Keratinocyte (primary cell): Measurements from ENCODE around the gene NSMCE1. TPM values are rescaled to one million over a fixed set of nuclear protein-coding genes. Genes with fewer than 3 reads are reported as not detected.

Experiments
- DNase-seq: peaks from one replicate; pipeline ENCODE4 v3.0.0-alpha.2; 2011; ENCODE audit warnings: low read depth, missing footprints, low spot score
- FAIRE-seq: peaks from 2 replicates; lab custom pipeline; 2011; peaks lifted over from hg19 to GRCh38; lab: Jason Lieb, UNC
- H2AFZ ChIP-seq: 2 replicates; pipeline ENCODE4 v1.6.0; 2012; ENCODE audit warnings: low read length, control low read depth, inconsistent platforms; ENCODE audit not compliant: control insufficient read depth
- H3K27ac ChIP-seq: 2 replicates; pipeline ENCODE4 v1.5.1; 2011; ENCODE audit warnings: low read length; ENCODE audit not compliant: control insufficient read depth, insufficient read depth
- H3K27me3 ChIP-seq: 3 replicates; pipeline ENCODE4 v1.6.0; 2011; ENCODE audit warnings: low read length; ENCODE audit not compliant: control insufficient read depth, insufficient read depth; ENCODE audit errors: extremely low read depth
- H3K36me3 ChIP-seq, 2 experiments: 2 replicates in 1 of 2; 3 replicates in 1 of 2; pipeline ENCODE4 v1.5.1; 2011; ENCODE audit warnings: low read length in 2 of 2, mild to moderate bottlenecking in 1 of 2; ENCODE audit not compliant: control insufficient read depth in 2 of 2, insufficient read depth in 2 of 2; ENCODE audit errors: extremely low read depth in 1 of 2
- H3K4me1 ChIP-seq: 3 replicates; pipeline ENCODE4 v1.5.1; 2011; ENCODE audit warnings: low read length; ENCODE audit not compliant: control insufficient read depth, insufficient read depth; ENCODE audit errors: extremely low read depth
- H3K4me2 ChIP-seq: 3 replicates; pipeline ENCODE4 v1.6.0; 2011; ENCODE audit warnings: low read depth, low read length; ENCODE audit not compliant: control insufficient read depth, insufficient read depth; ENCODE audit errors: extremely low read depth
- H3K4me3 ChIP-seq, 3 experiments: fragments of 200-600 bp in 1 of 3; sonication (generic) in 1 of 3; 2 replicates in 2 of 3; 3 replicates in 1 of 3; pipeline ENCODE4 v1.5.1; 2011 to 2016; ENCODE audit warnings: low read length in 3 of 3, mild to moderate bottlenecking in 3 of 3, control low read depth in 2 of 3, inconsistent platforms in 1 of 3, low read depth in 1 of 3, mixed read lengths in 1 of 3, mixed run types in 1 of 3, moderate library complexity in 1 of 3; ENCODE audit not compliant: control insufficient read depth in 2 of 3, insufficient read depth in 2 of 3; ENCODE audit errors: extremely low read depth in 1 of 3
- H3K79me2 ChIP-seq: 2 replicates; pipeline ENCODE4 v1.6.0; 2012; ENCODE audit warnings: low read length; ENCODE audit not compliant: control insufficient read depth, insufficient read depth
- H3K9ac ChIP-seq: 3 replicates; pipeline ENCODE4 v1.6.0; 2011; ENCODE audit warnings: low read length; ENCODE audit not compliant: control insufficient read depth, insufficient read depth; ENCODE audit errors: extremely low read depth
- H3K9me1 ChIP-seq: 3 replicates; pipeline ENCODE4 v1.6.0; 2011; ENCODE audit warnings: low read length; ENCODE audit not compliant: control insufficient read depth, insufficient read depth; ENCODE audit errors: extremely low read depth
- H3K9me3 ChIP-seq: 2 replicates; pipeline ENCODE4 v1.5.1; 2012; ENCODE audit warnings: low read depth, low read length; ENCODE audit not compliant: control insufficient read depth
- H4K20me1 ChIP-seq: 3 replicates; pipeline ENCODE4 v1.6.0; 2011; ENCODE audit warnings: low read length; ENCODE audit not compliant: control insufficient read depth, insufficient read depth; ENCODE audit errors: extremely low read depth
- EZH2 ChIP-seq: IDR thresholded peaks from one replicate; pipeline ENCODE4 v1.6.1; 2012; ENCODE audit warnings: inconsistent platforms, mild to moderate bottlenecking, low read length, moderate library complexity
- dilution Hi-C: fragments of 300-500 bp; cut with MboI; formaldehyde crosslinking; loops from one replicate; pipeline ENCODE4 v1.7.0; 2020; ENCODE audit warnings: low sequenced_read_pairs; ENCODE audit not compliant: extremely low pct_ligation_motif_present
- polyA plus RNA-seq, 5 experiments: library from polyadenylated mRNA; depleted of rRNA in 3 of 5; stranded (reverse) in 3 of 5; stranded (forward) in 1 of 5; unstranded in 1 of 5; fragments of >200 nt; gene quantifications; 1 replicate in 1 of 5; 2 replicates in 3 of 5; 3 replicates in 1 of 5; pipeline versions ENCODE4 v1.2.1 to v1.2.3, GENCODE V29; 2011 to 2012; ENCODE audit warnings: missing spikeins in 2 of 5, low read depth in 1 of 5, low replicate concordance in 1 of 5
- TF ChIP-seq, protein P1 (sequence below), 3 experiments: IDR thresholded peaks in 1 of 3; conservative IDR thresholded peaks in 1 of 3; optimal IDR thresholded peaks in 1 of 3; 2 replicates in 2 of 3; 3 replicates in 1 of 3; pipeline versions ENCODE3 to v1.5.1; 2011; ENCODE audit warnings: low read length in 3 of 3, mild to moderate bottlenecking in 3 of 3, moderate library complexity in 2 of 3, control low read depth in 1 of 3, inconsistent platforms in 1 of 3; ENCODE audit not compliant: insufficient read depth in 2 of 3; ENCODE audit errors: extremely low read depth in 1 of 3

The NSMCE1 gene
- polyA plus RNA-seq, 1 donor (not counting 4 experiments of a cell fraction or from before 2014, with no cell fraction given), result 55.9 TPM

GRCh38 chr16:27228045-27228444 is 40.5 kb downstream of the NSMCE1 start:
- TF ChIP-seq, protein P1, sequence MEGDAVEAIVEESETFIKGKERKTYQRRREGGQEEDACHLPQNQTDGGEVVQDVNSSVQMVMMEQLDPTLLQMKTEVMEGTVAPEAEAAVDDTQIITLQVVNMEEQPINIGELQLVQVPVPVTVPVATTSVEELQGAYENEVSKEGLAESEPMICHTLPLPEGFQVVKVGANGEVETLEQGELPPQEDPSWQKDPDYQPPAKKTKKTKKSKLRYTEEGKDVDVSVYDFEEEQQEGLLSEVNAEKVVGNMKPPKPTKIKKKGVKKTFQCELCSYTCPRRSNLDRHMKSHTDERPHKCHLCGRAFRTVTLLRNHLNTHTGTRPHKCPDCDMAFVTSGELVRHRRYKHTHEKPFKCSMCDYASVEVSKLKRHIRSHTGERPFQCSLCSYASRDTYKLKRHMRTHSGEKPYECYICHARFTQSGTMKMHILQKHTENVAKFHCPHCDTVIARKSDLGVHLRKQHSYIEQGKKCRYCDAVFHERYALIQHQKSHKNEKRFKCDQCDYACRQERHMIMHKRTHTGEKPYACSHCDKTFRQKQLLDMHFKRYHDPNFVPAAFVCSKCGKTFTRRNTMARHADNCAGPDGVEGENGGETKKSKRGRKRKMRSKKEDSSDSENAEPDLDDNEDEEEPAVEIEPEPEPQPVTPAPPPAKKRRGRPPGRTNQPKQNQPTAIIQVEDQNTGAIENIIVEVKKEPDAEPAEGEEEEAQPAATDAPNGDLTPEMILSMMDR (optimal IDR thresholded peaks at IDR 0.05 in 1 of 3, IDR thresholded peaks at IDR 0.05 in 1 of 3, conservative IDR thresholded peaks at IDR 0.05 in 1 of 3; ENCODE audit: extremely low read depth in 1 of 3, insufficient read depth in 2 of 3, low read length in 3 of 3), result no peak
- no peak for TF ChIP-seq EZH2
- no peak overlapping the region for H3K9ac ChIP-seq
- H3K4me1 ChIP-seq, result peaks cover 10% of the 10 kb centered on the region
- FAIRE-seq, result no peak
- H3K4me3 ChIP-seq, result no peak overlapping the region
- peaks cover 14 to 36% of the 10 kb centered on the region in 2 experiments for H3K36me3 ChIP-seq
- no peaks in the 10 kb centered on the region for H4K20me1 ChIP-seq
- no peak overlapping the region for H2AFZ ChIP-seq
- dilution Hi-C loops, result no loop called here
- no peaks in the 10 kb centered on the region for H3K27me3 ChIP-seq
- no peaks in the 10 kb centered on the region for H3K9me1 ChIP-seq
- H3K79me2 ChIP-seq, result no peaks in the 10 kb centered on the region
- no peaks in the 10 kb centered on the region for H3K9me3 ChIP-seq
- no peak overlapping the region for H3K4me2 ChIP-seq
- H3K27ac ChIP-seq, result no peak overlapping the region
- no peak for DNase-seq

DNA sequence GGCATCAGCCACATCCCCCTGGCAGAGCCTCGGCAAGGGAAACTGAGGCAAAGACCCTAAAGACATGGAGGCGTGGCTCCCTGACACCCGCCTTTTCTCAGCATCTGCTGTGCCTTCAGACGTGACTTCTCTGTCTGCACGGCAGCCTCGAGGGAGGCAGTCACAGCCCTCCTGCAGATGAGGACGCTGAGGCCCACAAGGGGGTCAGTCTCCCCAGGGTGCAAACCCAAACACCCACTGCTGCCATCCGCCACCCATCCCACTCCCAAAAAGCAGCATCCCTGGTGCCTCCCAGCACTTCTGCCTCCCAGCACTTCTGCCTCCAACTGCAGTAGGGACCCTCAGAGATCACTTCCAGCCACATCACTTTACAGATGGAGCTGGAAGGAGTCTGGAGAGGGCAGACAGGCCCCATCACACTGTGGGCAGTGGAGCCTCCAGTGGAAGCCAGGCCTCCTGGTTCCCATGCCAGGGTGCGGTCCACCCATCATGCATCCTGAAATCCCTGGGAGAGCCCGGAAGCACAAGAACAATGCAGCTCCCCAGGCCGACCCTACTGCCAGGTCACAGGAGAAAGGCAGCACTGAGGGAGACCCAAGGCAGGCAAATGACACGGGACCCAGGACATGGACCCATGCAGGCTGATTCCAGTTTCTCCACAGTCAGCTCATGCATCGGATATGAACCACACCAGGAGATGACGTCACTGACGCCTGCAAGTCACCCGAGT is 41.4 kb downstream of the NSMCE1 start:
- Histone ChIP-seq H3K79me2 (no peaks in the 10 kb centered on the region), H3K9ac (no peak overlapping the region), H3K27me3 (no peaks in the 10 kb centered on the region), H3K36me3 (peaks cover 7 to 34% of the 10 kb centered on the region in 2 experiments), H3K4me3 (no peak overlapping the region), H3K4me2 (no peak overlapping the region), H3K4me1 (peaks cover 10% of the 10 kb centered on the region), H4K20me1 (no peaks in the 10 kb centered on the region), H3K9me1 (no peaks in the 10 kb centered on the region), H3K9me3 (no peaks in the 10 kb centered on the region), H2AFZ (no peak overlapping the region), H3K27ac (no peak overlapping the region)
- DNase-seq (no peak), FAIRE-seq (no peak)
- dilution Hi-C loops, result no loop called here
- TF ChIP-seq, protein P1 (optimal IDR thresholded peaks at IDR 0.05 in 1 of 3, IDR thresholded peaks at IDR 0.05 in 1 of 3, conservative IDR thresholded peaks at IDR 0.05 in 1 of 3; ENCODE audit: extremely low read depth in 1 of 3, insufficient read depth in 2 of 3, low read length in 3 of 3), result no peak
- no peak for TF ChIP-seq EZH2
